HCT116 (cell line): Measurements from ENCODE around the gene CCNJL. TPM values are rescaled to one million over a fixed set of nuclear protein-coding genes. Genes with fewer than 3 reads are reported as not detected.

Experiments used
- ATAC-seq: fragments of 200-7000 bp; cut with Tn5 transposase; 2 replicates; pipeline ENCODE4 v1.9.1; 2020; ENCODE audit warnings: mild to moderate bottlenecking, moderate library complexity
- BruUV-seq: library from RNA; stranded (reverse); fragments of 400-500 nt; replicated peaks from 2 replicates; lab custom pipeline; 2021; lab: Mats Ljungman, UMichigan
- CTCF ChIA-PET: fragments of 300-600 bp; sonication (Branson Sonifier 250); formaldehyde crosslinking; loops from one replicate; lab custom pipeline; 2021; ENCODE audit warnings: antibody characterized with exemption; lab: Charles Lee
- POLR2A ChIA-PET: fragments of 300-600, 350-600 bp; sonication (Branson Sonifier 250); formaldehyde crosslinking; loops from one replicate; lab custom pipeline; 2021; ENCODE audit warnings: antibody characterized with exemption; lab: Charles Lee
- RAD21 ChIA-PET, 2 experiments: fragments of 300-600 bp; sonication (Branson Sonifier 250); formaldehyde crosslinking; loops; one replicate each; lab custom pipeline; 2023; ENCODE audit warnings: low total read pairs in 2 of 2; ENCODE audit not compliant: uncharacterized antibody in 2 of 2, unreplicated experiment in 2 of 2, low non-redundant PET in 1 of 2; lab: Charles Lee
- DNase-seq: peaks from one replicate; pipeline ENCODE4 v3.0.0-alpha.2; 2010; ENCODE audit warnings: low read depth, low spot score
- H2AFZ ChIP-seq: fragments of 200-600 bp; shearing (Covaris generic), sonication (generic); 2 replicates; pipeline ENCODE4 v1.6.1; 2017; ENCODE audit warnings: low read depth, mixed run types, mixed read lengths, antibody characterized with exemption, low read length; ENCODE audit not compliant: poor library complexity, severe bottlenecking
- H3K27ac ChIP-seq: 2 replicates; pipeline ENCODE4 v1.5.1; 2012; ENCODE audit warnings: low read depth, low read length
- H3K27me3 ChIP-seq: fragments of 200-600 bp; sonication (generic); 2 replicates; pipeline ENCODE4 v1.6.1; 2016; ENCODE audit warnings: mixed run types, low read length, mixed read lengths; ENCODE audit not compliant: insufficient read depth
- H3K36me3 ChIP-seq, 2 experiments: fragments of 200-500 bp in 1 of 2; fragments of 200-600 bp in 1 of 2; sonication (Bioruptor generic) in 1 of 2; sonication (generic) in 1 of 2; 2 replicates each; pipeline versions ENCODE4 v1.5.1 to v1.6.1; 2014 to 2016; ENCODE audit warnings: low read length in 2 of 2, inconsistent platforms in 1 of 2, mixed read lengths in 1 of 2, mixed run types in 1 of 2; ENCODE audit not compliant: insufficient read depth in 2 of 2, control insufficient read depth in 1 of 2
- H3K4me1 ChIP-seq, 2 experiments: fragments of 200-600 bp in 1 of 2; sonication (generic) in 1 of 2; 2 replicates each; pipeline versions ENCODE4 v1.5.1 to v1.6.1; 2012 to 2017; ENCODE audit warnings: low read length in 2 of 2, inconsistent platforms in 1 of 2, mild to moderate bottlenecking in 1 of 2, mixed read lengths in 1 of 2, mixed run types in 1 of 2, moderate library complexity in 1 of 2; ENCODE audit not compliant: insufficient read depth in 2 of 2, control insufficient read depth in 1 of 2
- H3K4me2 ChIP-seq: fragments of 200-600 bp; sonication (generic); 2 replicates; pipeline ENCODE4 v1.6.1; 2017; ENCODE audit warnings: mixed run types, low read length, mixed read lengths
- H3K4me3 ChIP-seq, 2 experiments: fragments of 200-600 bp in 1 of 2; sonication (generic) in 1 of 2; replicated peaks in 1 of 2; 2 replicates each; pipeline ENCODE4 v1.5.1; 2011 to 2016; ENCODE audit warnings: low read length in 2 of 2, control low read depth in 1 of 2, low read depth in 1 of 2, mild to moderate bottlenecking in 1 of 2, mixed read lengths in 1 of 2, mixed run types in 1 of 2
- H3K79me2 ChIP-seq: fragments of 200-600 bp; sonication (generic); 2 replicates; pipeline ENCODE4 v1.6.1; 2017; ENCODE audit warnings: mild to moderate bottlenecking, mixed run types, low read length, moderate library complexity, mixed read lengths; ENCODE audit not compliant: insufficient read depth
- H3K9ac ChIP-seq: fragments of 200-600 bp; sonication (generic); 2 replicates; pipeline ENCODE4 v1.6.1; 2016; ENCODE audit warnings: low read length, mixed read lengths
- H3K9me2 ChIP-seq: fragments of 200-600 bp; sonication (generic), shearing (Covaris generic); 2 replicates; pipeline ENCODE4 v1.6.1; 2017; ENCODE audit warnings: mixed run types, mild to moderate bottlenecking, moderate library complexity; ENCODE audit not compliant: insufficient read depth
- H3K9me3 ChIP-seq, 2 experiments: fragments of 200-500 bp in 1 of 2; fragments of 200-600 bp in 1 of 2; sonication (Bioruptor generic) in 1 of 2; sonication (generic) in 1 of 2; 2 replicates each; pipeline ENCODE4 v1.6.1; 2014 to 2017; ENCODE audit warnings: low read length in 2 of 2, mixed read lengths in 2 of 2, inconsistent platforms in 1 of 2, low read depth in 1 of 2, mild to moderate bottlenecking in 1 of 2, mixed run types in 1 of 2, moderate library complexity in 1 of 2; ENCODE audit not compliant: control insufficient read depth in 1 of 2, insufficient read depth in 1 of 2
- H4K20me1 ChIP-seq: fragments of 200-600 bp; sonication (generic), shearing (Covaris generic); 2 replicates; pipeline ENCODE4 v1.6.1; 2017; ENCODE audit warnings: mixed run types, mild to moderate bottlenecking, moderate library complexity; ENCODE audit not compliant: insufficient read depth
- CBX3 ChIP-seq: IDR thresholded peaks from 2 replicates; pipeline ENCODE4 v1.6.1; 2012; ENCODE audit warnings: low read depth
- EGR1 ChIP-seq: IDR thresholded peaks from 2 replicates; pipeline ENCODE4 v1.6.1; 2012; ENCODE audit warnings: low read depth
- JUND ChIP-seq: IDR thresholded peaks from 2 replicates; pipeline ENCODE4 v1.6.1; 2012
- POLR2A ChIP-seq: IDR thresholded peaks from 2 replicates; pipeline ENCODE4 v1.7.0; 2011; ENCODE audit warnings: borderline replicate concordance; ENCODE audit not compliant: insufficient read depth, insufficient read length; ENCODE audit errors: extremely low read depth
- RAD21 ChIP-seq: IDR thresholded peaks from 2 replicates; pipeline ENCODE4 v1.6.1; 2012; ENCODE audit warnings: low read depth, mild to moderate bottlenecking
- SP1 ChIP-seq: IDR thresholded peaks from 2 replicates; pipeline ENCODE4 v1.6.1; 2012; ENCODE audit warnings: low read depth
- TCF7L2 ChIP-seq: IDR thresholded peaks from 2 replicates; pipeline ENCODE4 v1.7.0; 2011; ENCODE audit warnings: borderline replicate concordance, inconsistent platforms; ENCODE audit not compliant: insufficient read depth, insufficient read length; ENCODE audit errors: extremely low read depth
- YY1 ChIP-seq: IDR thresholded peaks from 2 replicates; pipeline ENCODE4 v1.6.1; 2011; ENCODE audit warnings: low read length, low read depth, moderate library complexity, mild to moderate bottlenecking; ENCODE audit not compliant: insufficient replicate concordance; ENCODE audit errors: extremely low read depth
- ZBTB33 ChIP-seq: IDR thresholded peaks from 2 replicates; pipeline ENCODE4 v1.6.1; 2011; ENCODE audit warnings: mild to moderate bottlenecking, low read length, moderate library complexity; ENCODE audit not compliant: insufficient replicate concordance; ENCODE audit errors: extremely low read depth
- ZNF274 ChIP-seq: fragments of 200-500 bp; sonication (Bioruptor generic); IDR thresholded peaks from 2 replicates; pipeline ENCODE4 v1.6.1; 2014; ENCODE audit warnings: mild to moderate bottlenecking, low read depth, low read length, inconsistent platforms
- intact Hi-C: fragments of 100-400 bp; cut with micrococcal nuclease; formaldehyde crosslinking; loops from 2 replicates; pipeline ENCODE4 v1.10.0; 2022
- total RNA-seq: library from RNA; stranded (reverse); gene quantifications from one replicate; pipeline ENCODE4 v1.2.1, GENCODE V29; 2021; ENCODE audit not compliant: unreplicated experiment
- TF ChIP-seq, protein P1 (sequence below), 3 experiments: fragments of 200-600 bp in 1 of 3; sonication (generic) in 1 of 3; IDR thresholded peaks in 2 of 3; conservative IDR thresholded peaks in 1 of 3; 2 replicates each; pipeline ENCODE4 v1.5.1; 2012 to 2017; ENCODE audit warnings: low read depth in 2 of 3, low read length in 2 of 3, antibody characterized with exemption in 1 of 3, borderline replicate concordance in 1 of 3, control low read depth in 1 of 3, mild to moderate bottlenecking in 1 of 3, mixed read lengths in 1 of 3, mixed run types in 1 of 3, moderate library complexity in 1 of 3; ENCODE audit not compliant: insufficient read depth in 1 of 3

The CCNJL gene
- total RNA-seq, 1 experiment from 2014 or later: 2.9 TPM

- ATAC-seq: no peak
- RAD21 ChIA-PET: no interaction called here
- POLR2A ChIA-PET: no interaction called here
Measured at GRCh38 chr5:160327818-160328217, 15.5 kb upstream of the CCNJL start.

DNA sequence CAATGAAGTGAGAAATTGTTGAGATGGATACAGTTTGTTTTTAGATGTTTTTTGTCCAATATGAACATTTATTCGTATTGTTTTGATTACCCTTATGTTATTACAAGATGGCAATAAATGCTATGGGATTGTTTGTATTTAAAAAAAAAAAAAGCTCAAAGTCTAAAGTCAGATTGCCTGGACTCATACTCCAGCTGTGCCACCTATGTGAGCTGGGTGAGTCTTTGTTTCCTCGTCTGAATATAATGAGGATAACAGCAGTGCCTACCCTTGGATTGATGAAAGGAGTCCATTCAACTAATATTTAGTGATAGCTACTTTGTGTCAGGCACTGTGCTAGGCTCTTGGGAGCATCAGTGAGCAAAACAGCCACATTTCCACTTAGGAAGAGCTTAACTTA, 14.6 kb upstream of the CCNJL start:
- H3K36me3 ChIP-seq: no peaks in the 10 kb centered on the region
- H3K4me3 ChIP-seq: no peak overlapping the region
- no peaks in the 10 kb centered on the region for H3K9me2 ChIP-seq
- DNase-seq (no peak), ATAC-seq (no peak)
- H3K9me3 ChIP-seq: no peaks in the 10 kb centered on the region
- BruUV-seq: no TSS peak
- RAD21 ChIA-PET: no interaction called here
- CTCF ChIA-PET: interaction anchor here (0.7 kb wide), 1 partner anchor 94 kb away, joined by 3 read pairs; no protein-coding TSS in a partner anchor
- no peaks in the 10 kb centered on the region for H3K4me1 ChIP-seq
- H3K9ac ChIP-seq: no peak overlapping the region
- H2AFZ ChIP-seq: no peak overlapping the region
- H3K27ac ChIP-seq: no peak overlapping the region
- H4K20me1 ChIP-seq: no peaks in the 10 kb centered on the region
- no peaks in the 10 kb centered on the region for H3K27me3 ChIP-seq
- POLR2A ChIA-PET: interaction anchor here (0.7 kb wide), 1 partner anchor 1797 kb away, joined by 5 read pairs; no protein-coding TSS in a partner anchor
- no peak for TF ChIP-seq ZNF274
- no peak for TF ChIP-seq RAD21
- TF ChIP-seq TCF7L2: no peak
- TF ChIP-seq, protein P1, sequence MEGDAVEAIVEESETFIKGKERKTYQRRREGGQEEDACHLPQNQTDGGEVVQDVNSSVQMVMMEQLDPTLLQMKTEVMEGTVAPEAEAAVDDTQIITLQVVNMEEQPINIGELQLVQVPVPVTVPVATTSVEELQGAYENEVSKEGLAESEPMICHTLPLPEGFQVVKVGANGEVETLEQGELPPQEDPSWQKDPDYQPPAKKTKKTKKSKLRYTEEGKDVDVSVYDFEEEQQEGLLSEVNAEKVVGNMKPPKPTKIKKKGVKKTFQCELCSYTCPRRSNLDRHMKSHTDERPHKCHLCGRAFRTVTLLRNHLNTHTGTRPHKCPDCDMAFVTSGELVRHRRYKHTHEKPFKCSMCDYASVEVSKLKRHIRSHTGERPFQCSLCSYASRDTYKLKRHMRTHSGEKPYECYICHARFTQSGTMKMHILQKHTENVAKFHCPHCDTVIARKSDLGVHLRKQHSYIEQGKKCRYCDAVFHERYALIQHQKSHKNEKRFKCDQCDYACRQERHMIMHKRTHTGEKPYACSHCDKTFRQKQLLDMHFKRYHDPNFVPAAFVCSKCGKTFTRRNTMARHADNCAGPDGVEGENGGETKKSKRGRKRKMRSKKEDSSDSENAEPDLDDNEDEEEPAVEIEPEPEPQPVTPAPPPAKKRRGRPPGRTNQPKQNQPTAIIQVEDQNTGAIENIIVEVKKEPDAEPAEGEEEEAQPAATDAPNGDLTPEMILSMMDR (IDR thresholded peaks at IDR 0.05 in 2 of 3, conservative IDR thresholded peaks at IDR 0.05 in 1 of 3; ENCODE audit: borderline replicate concordance in 1 of 3, insufficient read depth in 1 of 3, low read depth in 2 of 3, low read length in 2 of 3): no peak
- TF ChIP-seq JUND: no peak
- TF ChIP-seq ZBTB33: no peak
- TF ChIP-seq POLR2A: no peak
- no peak for TF ChIP-seq SP1
- TF ChIP-seq EGR1: no peak
- TF ChIP-seq CBX3: no peak
- TF ChIP-seq YY1: no peak
- TF ChIP-seq, all 23 proteins: peak for 0
- no peaks in the 10 kb centered on the region for H3K79me2 ChIP-seq
- no peak overlapping the region for H3K4me2 ChIP-seq
- intact Hi-C loops: no loop called here

More at GRCh38 chr5:160327818-160328217, 15.5 kb upstream of the CCNJL start:
- Histone ChIP-seq H3K9ac (no peak overlapping the region), H3K9me3 (no peaks in the 10 kb centered on the region), H3K9me2 (no peaks in the 10 kb centered on the region), H2AFZ (no peak overlapping the region), H3K27me3 (no peaks in the 10 kb centered on the region), H4K20me1 (no peaks in the 10 kb centered on the region), H3K4me1 (no peaks in the 10 kb centered on the region), H3K79me2 (no peaks in the 10 kb centered on the region), H3K27ac (no peak overlapping the region), H3K4me3 (no peak overlapping the region), H3K4me2 (no peak overlapping the region), H3K36me3 (no peaks in the 10 kb centered on the region)
- CTCF ChIA-PET: no interaction called here
- TF ChIP-seq CBX3: no peak
- TF ChIP-seq POLR2A: no peak
- DNase-seq: no peak
- intact Hi-C loops: no loop called here
- BruUV-seq: no TSS peak
